Loucy (cell line): ENCODE results near the gene AVPR2.

ENCODE experiments used
- CTCF ChIP-seq: fragments of 200-600 bp; sonication (generic); conservative IDR thresholded peaks from 2 replicates; pipeline ENCODE4 v1.5.1; 2014; ENCODE audit warnings: mild to moderate bottlenecking, antibody characterized with exemption, low read length
- EZH2phosphoT487 ChIP-seq: fragments of 200-600 bp; IDR thresholded peaks from 2 replicates; pipeline ENCODE4 v1.6.1; 2018; ENCODE audit warnings: antibody characterized with exemption, mild to moderate bottlenecking, moderate library complexity, borderline replicate concordance

DNA sequence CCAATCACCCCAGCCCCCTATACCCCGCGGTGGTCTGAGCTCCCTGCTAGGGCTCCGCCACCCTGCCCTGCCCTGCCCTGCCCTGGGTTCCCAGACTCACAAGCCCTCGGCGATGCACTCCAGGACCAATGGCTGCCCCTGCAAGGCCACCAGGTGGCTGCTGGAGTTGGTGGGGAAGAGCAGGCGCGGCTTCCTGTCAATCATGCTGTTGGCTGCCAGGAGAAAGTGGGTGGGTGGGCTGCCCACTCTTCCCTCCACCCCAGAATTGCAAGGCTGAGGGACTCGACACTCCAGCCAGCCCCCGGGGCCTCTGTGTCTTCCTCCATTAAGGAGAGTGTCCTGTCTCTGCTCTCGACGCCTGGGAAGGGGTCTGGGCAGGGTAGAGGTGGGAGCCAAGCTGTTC lies 34.2 kb upstream of the AVPR2 start:
- TF ChIP-seq CTCF (no peak), EZH2phosphoT487 (no peak)
